UCSD-AML1 (cell line): ENCODE data around the gene RASGEF1B.

Experiments
- DNase-seq: peaks from one replicate; lab custom pipeline; 2025; ENCODE audit not compliant: unreplicated experiment; lab: John Stamatoyannopoulos, UW

Gene RASGEF1B

DNA sequence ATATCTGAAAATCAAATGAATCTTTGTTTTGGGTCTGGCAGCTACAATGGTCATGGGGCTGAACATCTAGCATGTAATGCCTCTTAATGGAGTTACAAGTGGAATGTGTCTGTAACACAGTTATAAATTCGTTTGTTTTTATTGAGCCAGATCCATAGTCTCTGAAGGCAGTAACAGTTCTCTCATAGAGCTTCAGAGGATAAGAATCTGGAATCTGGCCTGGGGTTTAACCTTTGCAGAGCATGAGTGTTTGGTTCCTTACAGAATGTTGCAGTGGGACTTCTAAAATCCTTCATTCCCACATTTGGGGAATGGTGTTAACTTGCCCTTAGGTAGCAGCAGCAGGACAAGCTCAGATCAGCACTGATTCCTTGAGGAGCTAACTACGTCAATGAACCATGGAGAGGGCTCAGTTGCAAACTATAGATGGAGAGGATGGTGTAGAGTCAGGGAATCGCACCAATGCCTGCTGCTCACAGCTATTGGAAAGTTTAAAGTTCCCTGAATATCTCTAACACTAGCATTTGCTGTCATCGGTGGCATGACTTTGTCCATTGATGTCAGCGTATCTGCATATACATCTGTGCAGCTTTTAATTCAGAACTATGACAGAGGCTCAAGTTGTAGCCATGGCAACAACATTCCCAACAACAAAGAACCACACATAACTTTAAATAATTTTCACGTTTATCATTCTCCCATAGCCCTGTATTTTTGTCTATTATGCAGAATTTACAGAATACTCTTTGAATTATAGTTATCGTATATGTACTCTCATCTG, 72.2 kb downstream of the RASGEF1B start:
- no peak for DNase-seq

- DNase-seq, result no peak
Measured at GRCh38 chr4:81398379-81398778, 73.3 kb downstream of the RASGEF1B start.

DNA sequence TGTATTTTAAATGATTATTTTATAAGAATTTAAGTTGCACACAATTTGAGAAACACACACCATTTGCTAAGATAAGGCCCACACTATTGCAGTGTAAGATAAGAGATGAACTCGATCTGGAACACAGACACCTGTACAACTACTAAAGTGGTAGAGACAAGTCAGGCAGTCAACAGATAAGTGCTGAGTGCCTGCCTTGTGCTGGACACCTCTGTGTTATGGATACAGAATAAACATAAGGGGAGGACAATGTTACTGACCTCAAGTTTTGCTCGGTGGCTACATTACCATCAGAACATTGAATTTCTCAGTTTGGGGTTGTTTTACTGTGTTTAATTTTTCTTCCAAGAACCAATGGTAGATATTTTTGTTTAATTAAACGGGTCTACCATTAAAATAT, 74.1 kb downstream of the RASGEF1B start:
- DNase-seq, result no peak

- no peak for DNase-seq
Measured at GRCh38 chr4:81395239-81395638, 76.5 kb downstream of the RASGEF1B start.

GRCh38 chr4:81392164-81392563, 79.5 kb downstream of the RASGEF1B start:
- DNase-seq, result no peak

- DNase-seq, result no peak
Measured at GRCh38 chr4:81389720-81390119, 82.0 kb downstream of the RASGEF1B start.

GRCh38 chr4:81380437-81380836, 91.3 kb downstream of the RASGEF1B start:
- no peak for DNase-seq

DNA sequence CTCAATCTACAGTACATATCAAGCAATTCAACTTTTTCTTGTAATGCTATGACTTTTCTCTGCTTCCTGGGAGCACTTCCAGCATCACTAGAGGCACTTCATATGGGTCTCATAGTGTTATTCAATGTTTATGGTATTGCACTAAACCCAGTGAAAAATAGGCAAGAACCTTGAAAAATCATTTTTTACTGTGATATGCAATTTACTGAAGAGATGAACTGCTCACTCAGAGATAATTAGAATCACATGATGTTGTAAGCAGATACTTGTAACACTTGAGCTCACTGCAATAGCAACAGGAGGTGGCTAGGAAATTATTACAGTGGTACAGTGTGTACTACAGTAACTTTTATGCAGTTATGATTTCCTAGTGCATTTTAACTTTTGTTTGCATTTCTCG, 93.3 kb downstream of the RASGEF1B start:
- DNase-seq, result no peak

- no peak for DNase-seq
Measured at GRCh38 chr4:81377191-81377590, 94.5 kb downstream of the RASGEF1B start.

DNA sequence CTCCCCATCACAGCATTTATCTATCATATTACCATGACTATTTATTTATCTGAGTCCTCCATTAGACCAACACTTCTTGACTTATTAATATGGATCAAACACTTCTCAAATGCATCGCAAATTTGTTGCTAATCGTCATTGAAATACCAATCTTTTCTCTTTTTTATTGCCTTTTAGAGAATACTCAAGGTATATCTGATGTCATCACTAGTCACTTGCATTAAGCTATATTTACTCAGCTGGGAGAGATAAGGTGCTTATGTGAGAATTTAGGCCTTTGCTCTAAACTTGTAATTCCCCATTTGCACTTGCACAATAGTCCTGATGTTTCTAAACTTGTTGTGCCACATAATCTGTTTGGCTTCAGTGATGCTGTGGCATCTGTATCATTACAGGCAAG, 95.0 kb downstream of the RASGEF1B start:
- no peak for DNase-seq
